ENCODE measurements around the gene RELL1.

DNA sequence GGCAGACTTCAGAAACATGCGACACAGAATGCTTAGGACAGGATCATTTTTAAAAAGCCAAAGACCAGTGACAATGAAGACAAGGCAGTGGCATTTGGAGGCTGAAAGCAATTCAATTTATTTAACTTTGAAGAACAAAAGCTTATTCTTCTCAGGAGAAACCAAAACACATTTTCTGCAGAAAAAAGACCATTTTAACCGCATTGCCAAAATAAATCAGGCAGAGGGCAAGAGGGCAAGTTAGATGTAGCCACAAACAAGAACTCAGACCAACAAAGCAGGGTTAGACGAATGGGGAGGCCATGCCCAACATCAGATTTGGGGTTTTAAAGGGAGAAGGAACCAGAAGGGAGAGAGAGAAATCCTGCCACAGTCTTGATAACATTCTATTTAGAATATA lies 58.9 kb downstream of the RELL1 start:
- TF ChIP-seq BHLHE40 (IDR thresholded peaks at IDR 0.05; ENCODE audit: borderline replicate concordance) (no peak), SUZ12 (IDR thresholded peaks at IDR 0.05) (no peak), ZNF384 (IDR thresholded peaks at IDR 0.05) (no peak), FOXK2 (IDR thresholded peaks at IDR 0.05) (no peak), NFRKB (IDR thresholded peaks at IDR 0.05) (no peak), SP1 (IDR thresholded peaks at IDR 0.05) (no peak), ELF4 (IDR thresholded peaks at IDR 0.05) (no peak), HDGF (IDR thresholded peaks at IDR 0.05; ENCODE audit: borderline replicate concordance) (no peak), FOXA1 (IDR thresholded peaks at IDR 0.05) (no peak), CTBP1 (IDR thresholded peaks at IDR 0.05; ENCODE audit: borderline replicate concordance) (no peak), TARDBP (IDR thresholded peaks at IDR 0.05) (no peak), FOXM1 (IDR thresholded peaks at IDR 0.05; ENCODE audit: borderline replicate concordance) (no peak), LEF1 (IDR thresholded peaks at IDR 0.05; ENCODE audit: borderline replicate concordance) (no peak), ARNT (IDR thresholded peaks at IDR 0.05) (no peak)
